Measurements from ENCODE around the gene INSR.

GRCh38 chr19:7216373-7216902 lies 77.8 kb downstream of the INSR start:
- TF ChIP-seq POLR2A (IDR thresholded peaks at IDR 0.05): no peak
- TF ChIP-seq CTCF (IDR thresholded peaks at IDR 0.05): no peak

Measured in transverse colon (tissue), 3 donors.